OCI-LY1 (cell line): ENCODE data around the gene CCDC60.

Experiments
- CTCF ChIP-seq: fragments of 200-600 bp; sonication (generic), shearing (Covaris generic); IDR thresholded peaks from 2 replicates; pipeline ENCODE4 v1.5.1; 2017; ENCODE audit warnings: mild to moderate bottlenecking, antibody characterized with exemption, low read length, moderate library complexity, mixed read lengths
- EZH2 ChIP-seq: fragments of 200-600 bp; sonication (generic), shearing (Covaris generic); IDR thresholded peaks from 2 replicates; pipeline ENCODE4 v1.8.0; 2017; ENCODE audit warnings: borderline replicate concordance, mixed run types, mild to moderate bottlenecking, antibody characterized with exemption, low read length, moderate library complexity, mixed read lengths

DNA sequence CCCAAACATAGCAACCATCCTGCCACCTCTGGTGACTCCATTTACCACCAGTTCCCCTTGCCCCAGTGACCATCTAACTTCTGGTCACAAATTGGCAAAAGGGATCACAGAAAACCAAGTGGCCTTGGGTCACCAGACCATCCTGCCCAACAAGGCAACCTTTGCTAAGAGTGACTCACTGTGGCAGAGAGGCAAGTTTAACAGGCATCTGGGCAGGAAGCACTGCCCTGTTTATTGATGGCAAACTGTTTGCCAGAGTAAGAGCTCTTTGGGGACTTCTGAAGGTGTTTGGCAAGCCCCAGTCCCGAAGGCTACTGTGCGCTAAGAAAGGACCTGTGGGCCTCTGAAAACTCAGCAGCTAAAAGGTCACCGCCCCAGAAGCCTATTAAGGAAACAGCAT is 230.9 kb downstream of the CCDC60 start:
- TF ChIP-seq CTCF (no peak), EZH2 (no peak)
